ENCODE results near the gene OPALIN.

OPALIN gene

GRCh38 chr10:96304230-96304629 lies 54.6 kb downstream of the OPALIN start, which contains the start of gene DNTT:
DNTT (plus strand) TSS chr10:96304434; CDS start chr10:96304498, 64 bp downstream.
- Histone ChIP-seq H3K9me3 (ENCODE audit: severe bottlenecking) (no peaks in the 10 kb centered on the region), H3K36me3 (no peaks in the 10 kb centered on the region), H3K27ac (no peak within 1 kb of the TSS), H3K4me3 (ENCODE audit: low read depth, low read length) (no peak within 1 kb of the TSS), H3K27me3 (ENCODE audit: insufficient read depth, low read depth, severe bottlenecking) (no peaks in the 10 kb centered on the region)
- no peak for DNase-seq
- no peak for TF ChIP-seq CTCF (IDR thresholded peaks at IDR 0.05; ENCODE audit: low read depth, low read length)

GRCh38 chr10:96301616-96302015 lies 57.2 kb downstream of the OPALIN start:
- H3K9me3 ChIP-seq (ENCODE audit: severe bottlenecking): no peaks in the 10 kb centered on the region
- TF ChIP-seq CTCF (IDR thresholded peaks at IDR 0.05; ENCODE audit: low read depth, low read length): no peak
- H3K27me3 ChIP-seq (ENCODE audit: insufficient read depth, low read depth, severe bottlenecking): no peaks in the 10 kb centered on the region
- no peak for DNase-seq
- no peak overlapping the region for H3K27ac ChIP-seq
- H3K36me3 ChIP-seq: no peaks in the 10 kb centered on the region
- H3K4me3 ChIP-seq (ENCODE audit: low read depth, low read length): no peak overlapping the region

- Histone ChIP-seq H3K27ac (no peak overlapping the region), H3K36me3 (no peaks in the 10 kb centered on the region), H3K9me3 (ENCODE audit: severe bottlenecking) (no peaks in the 10 kb centered on the region), H3K27me3 (ENCODE audit: insufficient read depth, low read depth, severe bottlenecking) (no peaks in the 10 kb centered on the region), H3K4me3 (ENCODE audit: low read depth, low read length) (no peak overlapping the region)
- no peak for DNase-seq
- TF ChIP-seq CTCF (IDR thresholded peaks at IDR 0.05; ENCODE audit: low read depth, low read length): no peak
Measured at GRCh38 chr10:96299383-96299782, 59.4 kb downstream of the OPALIN start.

- TF ChIP-seq CTCF (IDR thresholded peaks at IDR 0.05; ENCODE audit: low read depth, low read length): no peak
- Histone ChIP-seq H3K27me3 (ENCODE audit: insufficient read depth, low read depth, severe bottlenecking) (no peaks in the 10 kb centered on the region), H3K36me3 (no peaks in the 10 kb centered on the region), H3K4me3 (ENCODE audit: low read depth, low read length) (no peak overlapping the region), H3K9me3 (ENCODE audit: severe bottlenecking) (no peaks in the 10 kb centered on the region), H3K27ac (no peak overlapping the region)
- no peak for DNase-seq
Measured at GRCh38 chr10:96298362-96298761, 60.4 kb downstream of the OPALIN start.

GRCh38 chr10:96297486-96297885 lies 61.3 kb downstream of the OPALIN start:
- no peaks in the 10 kb centered on the region for H3K36me3 ChIP-seq
- no peak overlapping the region for H3K27ac ChIP-seq
- no peaks in the 10 kb centered on the region for H3K27me3 ChIP-seq (ENCODE audit: insufficient read depth, low read depth, severe bottlenecking)
- DNase-seq: no peak
- TF ChIP-seq CTCF (IDR thresholded peaks at IDR 0.05; ENCODE audit: low read depth, low read length): no peak
- H3K9me3 ChIP-seq (ENCODE audit: severe bottlenecking): no peaks in the 10 kb centered on the region
- no peak overlapping the region for H3K4me3 ChIP-seq (ENCODE audit: low read depth, low read length)

GRCh38 chr10:96295475-96295874 lies 63.3 kb downstream of the OPALIN start:
- DNase-seq: no peak
- Histone ChIP-seq H3K9me3 (ENCODE audit: severe bottlenecking) (no peaks in the 10 kb centered on the region), H3K27ac (no peak overlapping the region), H3K4me3 (ENCODE audit: low read depth, low read length) (no peak overlapping the region), H3K36me3 (no peaks in the 10 kb centered on the region), H3K27me3 (ENCODE audit: insufficient read depth, low read depth, severe bottlenecking) (no peaks in the 10 kb centered on the region)
- no peak for TF ChIP-seq CTCF (IDR thresholded peaks at IDR 0.05; ENCODE audit: low read depth, low read length)
